NT2/D1 (cell line): Measurements from ENCODE around the gene MUSK.

ENCODE experiments used
- DNase-seq: peaks from one replicate; pipeline ENCODE4 v3.0.0-alpha.2; 2011; ENCODE audit warnings: low read depth, low spot score
- H3K27me3 ChIP-seq: 2 replicates; pipeline ENCODE4 v1.6.0; 2011; ENCODE audit warnings: mild to moderate bottlenecking; ENCODE audit not compliant: insufficient read length, insufficient read depth
- H3K36me3 ChIP-seq: 2 replicates; pipeline ENCODE4 v1.6.1; 2011; ENCODE audit warnings: mild to moderate bottlenecking, low read length, mixed read lengths; ENCODE audit not compliant: insufficient read depth, insufficient read length
- H3K4me1 ChIP-seq: 2 replicates; pipeline ENCODE4 v1.5.1; 2011; ENCODE audit not compliant: insufficient read depth, insufficient read length
- H3K4me3 ChIP-seq: 2 replicates; pipeline ENCODE4 v1.5.1; 2011; ENCODE audit warnings: low read depth; ENCODE audit not compliant: insufficient read length
- H3K9ac ChIP-seq: 2 replicates; pipeline ENCODE4 v1.6.0; 2011; ENCODE audit warnings: low read depth; ENCODE audit not compliant: insufficient read length
- H3K9me3 ChIP-seq: 2 replicates; pipeline ENCODE4 v1.5.1; 2011; ENCODE audit warnings: mild to moderate bottlenecking, low read length; ENCODE audit not compliant: insufficient read depth
- SUZ12 ChIP-seq: IDR thresholded peaks from 2 replicates; pipeline ENCODE4 v1.6.1; 2011; ENCODE audit not compliant: insufficient read length, insufficient read depth; ENCODE audit errors: extremely low read depth
- YY1 ChIP-seq: IDR thresholded peaks from 2 replicates; pipeline ENCODE4 v1.6.1; 2011; ENCODE audit not compliant: insufficient read length, insufficient read depth
- ZNF274 ChIP-seq: IDR thresholded peaks from 2 replicates; pipeline ENCODE4 v1.6.1; 2011; ENCODE audit warnings: mild to moderate bottlenecking, low read depth, low read length

Gene MUSK

GRCh38 chr9:110764006-110764405 is 95.4 kb downstream of the MUSK start:
- H3K4me3 ChIP-seq: no peak overlapping the region
- no peak for TF ChIP-seq SUZ12
- TF ChIP-seq ZNF274: no peak
- H3K36me3 ChIP-seq: no peaks in the 10 kb centered on the region
- no peak for DNase-seq
- no peaks in the 10 kb centered on the region for H3K4me1 ChIP-seq
- H3K9me3 ChIP-seq: no peaks in the 10 kb centered on the region
- no peaks in the 10 kb centered on the region for H3K27me3 ChIP-seq
- H3K9ac ChIP-seq: no peak overlapping the region

- H3K27me3 ChIP-seq: no peaks in the 10 kb centered on the region
- no peak overlapping the region for H3K4me3 ChIP-seq
- no peak overlapping the region for H3K9ac ChIP-seq
- H3K4me1 ChIP-seq: no peaks in the 10 kb centered on the region
- no peak for DNase-seq
- no peaks in the 10 kb centered on the region for H3K36me3 ChIP-seq
- TF ChIP-seq ZNF274: no peak
- TF ChIP-seq SUZ12: no peak
- TF ChIP-seq YY1: no peak
- H3K9me3 ChIP-seq: no peaks in the 10 kb centered on the region
These were observed 97.3 kb downstream of the MUSK start for GRCh38 chr9:110765926-110766325.

DNA sequence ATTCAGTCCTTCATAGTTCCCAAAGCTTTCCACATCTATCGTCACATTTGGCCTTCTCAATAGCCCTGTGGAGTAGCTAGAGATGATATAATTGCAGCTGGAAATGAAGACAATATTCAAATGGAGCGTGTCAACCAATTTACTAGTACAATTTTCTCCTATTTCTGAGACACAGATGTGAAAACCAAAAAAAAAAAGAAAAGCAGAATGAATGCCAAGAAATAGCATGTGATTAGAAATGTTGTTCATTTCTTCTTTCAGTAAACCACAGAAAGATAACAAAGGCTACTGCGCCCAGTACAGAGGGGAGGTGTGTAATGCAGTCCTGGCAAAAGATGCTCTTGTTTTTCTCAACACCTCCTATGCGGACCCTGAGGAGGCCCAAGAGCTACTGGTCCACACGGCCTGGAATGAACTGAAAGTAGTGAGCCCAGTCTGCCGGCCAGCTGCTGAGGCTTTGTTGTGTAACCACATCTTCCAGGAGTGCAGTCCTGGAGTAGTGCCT is 99.0 kb downstream of the MUSK start:
- H3K9me3 ChIP-seq: no peaks in the 10 kb centered on the region
- H3K4me3 ChIP-seq: no peak overlapping the region
- H3K9ac ChIP-seq: no peak overlapping the region
- DNase-seq: no peak
- no peaks in the 10 kb centered on the region for H3K36me3 ChIP-seq
- H3K27me3 ChIP-seq: no peaks in the 10 kb centered on the region
- TF ChIP-seq ZNF274: no peak
- no peak for TF ChIP-seq YY1
- TF ChIP-seq SUZ12: no peak
- H3K4me1 ChIP-seq: no peaks in the 10 kb centered on the region

DNA sequence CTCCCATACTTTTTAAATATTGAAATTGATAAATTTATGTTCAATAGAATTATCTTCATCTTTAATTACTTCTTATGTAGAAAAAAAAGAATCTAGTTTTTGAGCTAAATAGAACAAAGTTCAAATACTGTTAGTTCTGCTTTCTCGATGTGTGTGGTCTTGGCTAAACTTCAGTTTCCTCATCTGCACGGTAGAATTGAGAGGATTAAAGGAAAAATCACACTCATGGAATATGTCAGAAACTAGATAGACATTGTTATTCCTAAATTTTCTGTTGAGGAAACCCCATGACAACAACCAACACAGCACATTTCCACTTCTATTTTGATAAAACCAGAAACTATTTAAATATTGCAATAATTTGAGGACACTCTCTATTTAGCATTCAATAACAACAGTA is 100.3 kb downstream of the MUSK start:
- H3K4me1 ChIP-seq: no peaks in the 10 kb centered on the region
- no peaks in the 10 kb centered on the region for H3K36me3 ChIP-seq
- DNase-seq: no peak

GRCh38 chr9:110769667-110770066 is 101.1 kb downstream of the MUSK start:
- TF ChIP-seq ZNF274: no peak
- TF ChIP-seq SUZ12: no peak
- TF ChIP-seq YY1: no peak
- no peak overlapping the region for H3K4me3 ChIP-seq
- H3K4me1 ChIP-seq: no peaks in the 10 kb centered on the region
- H3K27me3 ChIP-seq: no peaks in the 10 kb centered on the region
- no peak overlapping the region for H3K9ac ChIP-seq
- no peak for DNase-seq
- H3K36me3 ChIP-seq: no peaks in the 10 kb centered on the region
- H3K9me3 ChIP-seq: no peaks in the 10 kb centered on the region

More for the DNA sequence above, 100.3 kb downstream of the MUSK start:
- no peak overlapping the region for H3K4me3 ChIP-seq
- no peaks in the 10 kb centered on the region for H3K9me3 ChIP-seq
- H3K9ac ChIP-seq: no peak overlapping the region
- TF ChIP-seq ZNF274 (no peak), YY1 (no peak), SUZ12 (no peak)
- H3K27me3 ChIP-seq: no peaks in the 10 kb centered on the region

DNA sequence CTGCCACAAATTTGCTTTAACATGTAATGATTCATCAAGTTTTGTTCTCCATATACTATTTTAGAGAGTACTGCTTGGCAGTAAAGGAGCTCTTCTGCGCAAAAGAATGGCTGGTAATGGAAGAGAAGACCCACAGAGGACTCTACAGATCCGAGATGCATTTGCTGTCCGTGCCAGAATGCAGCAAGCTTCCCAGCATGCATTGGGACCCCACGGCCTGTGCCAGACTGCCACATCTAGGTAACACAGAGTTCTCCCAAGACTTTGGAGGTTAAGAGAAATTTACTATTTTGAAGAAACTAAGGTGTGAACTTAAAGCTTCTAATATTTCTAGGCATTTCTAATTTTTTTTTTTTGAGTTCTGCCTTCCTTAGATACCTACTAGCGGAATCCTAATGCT is 107.1 kb downstream of the MUSK start:
- Histone ChIP-seq H3K36me3 (no peaks in the 10 kb centered on the region), H3K4me3 (no peak overlapping the region), H3K9ac (no peak overlapping the region), H3K4me1 (no peaks in the 10 kb centered on the region), H3K9me3 (no peaks in the 10 kb centered on the region), H3K27me3 (no peaks in the 10 kb centered on the region)
- no peak for TF ChIP-seq SUZ12
- no peak for TF ChIP-seq YY1
- TF ChIP-seq ZNF274: no peak
- DNase-seq: no peak

DNA sequence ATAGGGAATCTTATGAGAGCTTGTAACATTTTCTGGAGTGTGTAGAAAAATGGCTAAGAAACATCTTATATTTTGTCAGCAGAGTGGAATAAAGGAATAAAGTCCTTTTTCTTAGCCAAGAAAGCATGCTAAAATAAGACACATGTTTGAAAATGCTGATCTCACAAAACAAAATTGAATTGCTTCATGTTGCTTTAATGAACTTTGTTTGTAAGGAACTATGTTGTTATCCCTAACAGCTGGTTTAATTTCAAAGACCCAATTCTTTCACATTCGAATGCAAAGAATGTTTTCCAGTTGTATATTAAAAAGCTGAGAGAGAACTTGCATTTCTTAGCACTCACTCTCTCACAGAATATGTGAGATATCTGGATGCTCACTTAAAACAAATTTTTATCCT is 107.6 kb downstream of the MUSK start:
- no peak overlapping the region for H3K4me3 ChIP-seq
- no peaks in the 10 kb centered on the region for H3K9me3 ChIP-seq
- DNase-seq: no peak
- no peaks in the 10 kb centered on the region for H3K4me1 ChIP-seq
- TF ChIP-seq YY1: no peak
- no peak for TF ChIP-seq ZNF274
- TF ChIP-seq SUZ12: no peak
- no peaks in the 10 kb centered on the region for H3K36me3 ChIP-seq
- no peak overlapping the region for H3K9ac ChIP-seq
- H3K27me3 ChIP-seq: no peaks in the 10 kb centered on the region
